GM19452 (cell line): ENCODE results near the gene PDCD7.
"Not testable (repeated sequence)": the region's sequence is repeated elsewhere in the genome, so short reads cannot be mapped to it uniquely, and the experiment has no call there.

Experiments
- ATAC-seq: cut with Tn5 transposase; IDR thresholded peaks from one replicate; pipeline ENCODE4 v1.9.1; 2021; ENCODE audit not compliant: unreplicated experiment

The PDCD7 gene

DNA sequence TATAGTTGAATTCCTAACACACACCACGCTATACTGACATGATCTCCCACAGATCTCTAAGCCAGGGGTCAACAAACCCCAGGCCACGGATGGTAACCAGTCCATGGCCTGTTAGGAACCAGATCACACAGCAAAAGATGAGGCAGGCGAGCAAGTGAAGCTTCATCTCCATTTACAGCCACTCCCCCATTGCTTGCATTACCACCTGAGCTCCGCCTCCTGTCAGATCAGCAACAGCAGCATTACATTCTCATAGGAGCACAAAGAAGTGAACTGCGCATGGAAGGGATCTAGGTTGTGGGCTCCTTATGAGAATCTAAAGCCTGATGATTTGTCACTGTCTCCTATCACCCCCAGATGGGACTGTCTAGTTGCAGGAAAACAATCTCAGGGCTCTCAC lies 2.7 kb downstream of the PDCD7 start:
- ATAC-seq, result no peak

DNA sequence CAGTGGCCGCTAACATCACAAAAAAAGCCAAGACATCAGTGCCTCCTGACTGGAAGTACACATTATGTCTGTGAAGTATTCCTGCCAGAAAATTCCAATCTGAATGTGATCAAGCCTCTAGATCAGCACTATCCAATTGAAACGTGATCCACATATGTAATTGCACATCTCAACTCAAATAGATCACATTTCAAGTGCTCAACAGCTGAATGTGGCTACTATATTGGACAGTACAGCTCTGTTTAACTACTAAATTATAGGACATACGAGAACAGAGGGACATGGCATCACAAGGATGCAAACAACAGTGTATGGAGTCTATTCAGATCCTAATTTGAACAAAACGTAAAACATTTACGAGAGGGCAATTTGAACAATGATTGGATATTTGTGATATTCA lies 18.1 kb downstream of the PDCD7 start:
- no peak for ATAC-seq

DNA sequence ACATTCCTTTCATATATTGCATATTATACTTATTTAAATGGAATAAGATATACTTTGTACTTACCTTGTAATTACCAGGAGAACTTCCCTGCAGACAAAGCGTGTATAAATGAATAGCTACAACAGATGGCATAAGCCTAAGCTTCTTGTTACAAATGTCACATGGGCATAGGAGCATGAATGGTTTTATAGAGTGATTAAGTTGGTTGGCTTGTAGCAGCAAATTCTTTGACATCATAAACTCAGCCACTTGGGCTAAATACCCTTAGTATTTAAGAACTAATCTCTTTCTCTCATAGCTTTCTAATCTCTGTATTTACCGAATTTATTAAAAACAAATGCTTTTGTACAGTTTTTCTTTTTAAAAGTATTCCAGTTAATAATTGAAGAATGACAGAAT lies 18.5 kb downstream of the PDCD7 start, which contains the start of gene UBAP1L:
TSS of gene UBAP1L (minus strand) at position 115 of the 400 bp plus-strand sequence. CDS start 8,985 bp downstream, outside the sequence.
- no peak for ATAC-seq

DNA sequence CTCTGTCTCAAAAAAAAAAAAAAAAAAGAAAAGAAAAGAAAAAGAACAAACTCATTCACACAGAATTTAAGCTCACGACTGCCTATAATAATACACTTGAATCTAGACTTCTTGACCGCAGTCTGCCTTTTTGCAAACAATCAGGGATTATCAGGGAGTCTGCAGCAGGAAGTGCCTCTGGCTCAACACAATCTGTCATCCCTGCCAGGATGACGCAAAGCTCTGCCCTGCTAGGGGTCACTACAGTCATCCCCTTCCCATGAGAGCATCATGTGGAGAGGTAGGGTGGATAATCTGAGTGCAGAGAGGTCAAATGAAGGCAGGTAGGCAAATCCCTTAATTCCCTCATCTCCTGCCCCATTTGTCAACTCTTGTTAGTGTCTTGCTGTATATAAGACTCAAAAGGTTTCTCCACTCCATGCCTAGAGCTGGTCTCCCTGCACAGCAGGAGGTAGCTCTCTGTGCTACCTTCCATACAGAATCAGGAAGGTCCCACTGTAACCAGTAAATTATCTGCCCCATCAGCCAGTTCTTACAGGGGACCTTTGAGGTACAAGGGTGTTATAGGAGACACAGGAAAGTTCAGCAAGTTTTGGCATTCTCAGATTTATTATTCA lies 22.8 kb downstream of the PDCD7 start:
- no peak for ATAC-seq

DNA sequence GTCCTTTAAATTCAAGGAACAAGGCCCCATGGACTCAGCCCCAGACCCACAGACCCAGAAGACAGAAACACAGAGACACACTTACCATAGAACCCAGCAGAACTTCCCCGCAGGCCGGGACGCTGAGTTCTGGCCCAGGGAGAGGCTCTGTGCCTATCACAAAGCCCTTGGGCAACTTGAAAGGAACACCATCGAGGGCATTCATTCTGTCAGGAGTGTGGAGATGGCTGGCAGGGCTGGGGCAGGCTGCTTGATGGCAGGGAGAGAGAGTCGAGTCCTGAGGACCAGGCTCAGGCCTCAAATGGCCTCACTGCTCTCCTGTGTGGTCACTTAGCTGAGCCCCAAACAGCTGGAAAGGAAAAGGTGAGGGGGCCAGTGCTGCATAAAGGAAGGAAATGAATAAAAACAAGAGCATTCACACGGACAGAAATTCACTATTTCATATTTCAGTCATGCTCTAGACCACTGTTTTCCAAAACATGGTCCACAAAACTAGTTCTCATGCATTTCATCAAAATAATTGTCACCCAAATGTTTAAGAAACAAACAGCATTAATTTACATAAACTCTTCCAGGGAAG lies 27.5 kb downstream of the PDCD7 start:
- ATAC-seq, result no peak

DNA sequence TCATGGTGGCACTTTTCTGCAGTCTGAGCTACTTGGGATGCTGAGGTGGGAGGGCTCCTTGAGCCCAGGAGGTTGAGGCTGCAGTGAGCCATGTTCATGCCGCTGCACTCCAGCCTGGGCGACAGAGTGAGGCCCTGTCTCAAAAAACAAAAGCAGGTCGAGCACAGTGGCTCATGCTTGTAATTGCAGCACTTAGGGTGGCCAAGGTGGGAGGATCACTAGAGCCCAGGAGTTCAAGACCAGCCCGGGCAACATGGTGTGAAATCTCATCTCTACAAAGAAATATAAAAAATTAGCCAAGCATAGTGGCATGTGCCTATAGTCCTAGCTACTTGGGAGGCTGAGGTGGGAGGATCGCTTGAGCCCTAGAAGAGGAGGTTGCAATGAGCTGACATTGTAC lies 28.6 kb downstream of the PDCD7 start:
- ATAC-seq, result no peak

DNA sequence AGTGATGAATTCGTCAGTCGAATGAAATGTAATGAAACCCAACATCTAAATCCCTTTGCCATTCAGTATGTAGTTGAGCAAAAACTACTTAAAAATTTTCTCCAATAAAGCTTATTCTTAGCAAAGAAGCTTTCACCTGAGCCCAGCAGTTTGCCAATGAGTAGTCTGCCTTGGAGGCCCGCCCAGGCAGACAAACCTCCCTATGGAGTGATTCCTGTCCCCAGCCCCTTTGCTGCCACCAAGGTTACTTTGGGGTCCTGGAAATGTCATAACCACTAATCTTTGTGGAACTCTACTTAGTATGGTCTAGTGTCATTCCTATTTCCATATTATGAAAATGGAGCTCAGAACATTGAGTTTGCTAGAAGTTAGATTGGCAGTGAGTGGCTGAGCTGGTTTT lies 30.7 kb downstream of the PDCD7 start:
- no peak for ATAC-seq

DNA sequence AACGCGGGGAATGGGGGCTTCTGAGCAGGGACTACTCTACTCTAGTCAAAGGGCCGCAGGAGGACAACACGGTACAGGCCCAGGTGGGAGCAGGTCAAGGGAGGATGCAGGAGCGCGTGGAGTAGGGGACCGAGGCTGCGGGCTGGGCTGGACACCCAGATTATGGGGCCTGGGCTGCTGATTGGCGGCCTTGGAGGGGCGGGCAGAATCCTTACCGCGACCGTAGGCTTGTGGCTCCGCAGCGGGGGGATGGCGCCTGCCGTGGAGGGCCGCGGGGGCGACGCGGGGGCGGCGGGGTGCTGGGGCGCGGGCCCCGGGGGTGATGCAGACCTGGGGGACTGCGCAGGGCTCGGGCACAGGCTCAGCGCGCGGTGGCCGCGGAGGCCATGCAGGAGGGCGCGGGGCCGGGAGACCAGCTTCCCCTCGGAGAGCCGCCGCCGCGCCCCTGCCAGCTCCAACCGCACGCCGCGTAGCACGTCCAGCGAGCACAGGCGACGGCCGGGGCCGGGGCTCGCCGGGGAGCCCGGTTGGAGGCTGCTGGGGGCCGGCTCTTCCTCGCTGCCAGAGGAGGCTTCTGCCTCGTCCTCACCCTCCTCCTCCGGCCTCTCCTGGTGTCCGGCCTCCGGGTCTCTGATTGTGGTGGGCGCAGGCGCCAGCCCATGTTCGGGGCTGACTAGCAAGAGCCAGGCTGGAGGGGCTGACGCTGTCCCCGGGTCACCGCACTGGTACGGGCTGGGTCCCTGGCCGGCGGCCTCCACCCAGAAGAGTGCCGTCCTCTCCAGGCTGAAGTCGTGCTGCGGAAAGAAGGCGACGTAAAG lies 31.5 kb downstream of the PDCD7 start:
- ATAC-seq, result no peak

DNA sequence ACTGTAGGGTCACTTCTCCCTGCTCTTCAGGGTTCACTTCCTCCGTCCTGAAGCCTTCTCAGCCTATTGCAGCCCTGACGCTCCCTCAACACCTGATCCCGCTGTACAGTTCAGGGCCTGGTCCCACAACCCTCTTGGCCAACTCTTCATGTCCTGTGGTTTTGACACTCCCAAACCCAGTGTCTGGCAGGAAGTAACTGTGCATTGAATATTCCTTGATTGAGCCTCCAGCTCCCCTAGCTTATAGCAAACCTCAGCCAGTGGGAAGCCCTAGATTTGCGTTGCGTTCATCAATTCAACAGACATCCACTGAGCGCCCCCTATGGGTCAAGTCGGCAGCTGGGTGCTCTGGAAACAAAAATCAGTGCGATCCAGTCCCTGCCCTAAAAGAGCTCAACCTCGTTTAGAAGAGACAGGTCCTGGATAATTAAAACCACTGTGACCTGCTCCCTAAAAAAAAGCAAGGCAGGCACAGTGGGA lies 32.2 kb downstream of the PDCD7 start:
- ATAC-seq, result no peak

DNA sequence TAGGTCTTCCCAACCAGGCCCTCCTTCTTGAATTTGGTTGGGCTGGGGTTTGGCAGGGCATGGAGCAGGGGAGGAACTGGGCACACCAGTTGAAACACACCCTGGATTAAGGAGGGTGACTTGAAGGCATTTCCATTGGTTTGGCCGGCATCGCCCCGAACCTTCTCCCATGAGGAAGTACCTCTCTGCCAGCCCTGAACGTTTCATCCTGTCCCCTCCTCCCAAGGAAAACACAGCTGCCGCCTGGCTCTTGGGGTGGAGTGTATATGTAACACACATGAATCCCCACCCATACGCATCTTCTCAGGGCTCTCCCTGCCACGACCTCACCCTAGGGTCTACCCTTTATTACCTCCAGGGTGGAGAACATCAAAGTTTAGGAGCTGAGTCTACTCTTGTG lies 33.2 kb downstream of the PDCD7 start:
- ATAC-seq, result no peak

DNA sequence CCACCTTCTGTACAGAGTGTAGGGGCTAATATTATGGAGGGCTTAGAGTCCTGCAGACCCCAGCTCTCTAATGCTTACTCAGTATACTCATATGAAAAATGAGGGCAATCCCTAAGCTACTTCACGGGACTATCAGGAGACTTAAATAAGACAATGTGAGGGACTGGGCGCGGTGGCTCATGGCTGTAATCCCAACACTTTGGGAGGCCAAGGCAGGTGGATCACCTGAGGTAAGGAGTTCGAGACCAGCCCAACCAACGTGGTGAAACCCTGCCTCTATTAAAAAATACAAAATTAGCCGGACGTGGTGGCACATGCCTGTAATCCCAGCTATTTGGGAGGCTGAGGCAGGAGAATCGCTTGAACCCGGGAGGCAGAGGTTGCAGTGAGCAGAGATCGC lies 33.8 kb downstream of the PDCD7 start:
- ATAC-seq, result not testable (repeated sequence)

DNA sequence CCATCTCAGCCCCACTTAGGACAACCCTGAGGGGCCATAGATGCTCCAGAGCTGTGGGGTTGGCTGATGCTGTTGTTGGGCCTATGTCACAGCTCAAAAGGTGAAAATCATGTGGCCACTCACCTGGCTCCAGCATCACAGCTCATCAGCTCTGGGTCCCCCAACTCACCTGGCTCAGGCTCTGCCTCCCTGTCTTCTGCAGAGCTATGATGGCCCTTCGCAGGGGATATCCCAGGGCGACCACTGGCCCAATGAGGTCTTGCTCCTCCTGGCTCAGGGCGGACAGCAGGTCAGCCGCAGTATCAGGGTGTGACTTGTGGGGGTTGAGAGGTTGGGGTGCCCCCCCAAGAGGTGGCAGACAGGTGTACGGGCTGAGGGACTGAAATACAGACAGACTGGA lies 34.3 kb downstream of the PDCD7 start:
- no peak for ATAC-seq

DNA sequence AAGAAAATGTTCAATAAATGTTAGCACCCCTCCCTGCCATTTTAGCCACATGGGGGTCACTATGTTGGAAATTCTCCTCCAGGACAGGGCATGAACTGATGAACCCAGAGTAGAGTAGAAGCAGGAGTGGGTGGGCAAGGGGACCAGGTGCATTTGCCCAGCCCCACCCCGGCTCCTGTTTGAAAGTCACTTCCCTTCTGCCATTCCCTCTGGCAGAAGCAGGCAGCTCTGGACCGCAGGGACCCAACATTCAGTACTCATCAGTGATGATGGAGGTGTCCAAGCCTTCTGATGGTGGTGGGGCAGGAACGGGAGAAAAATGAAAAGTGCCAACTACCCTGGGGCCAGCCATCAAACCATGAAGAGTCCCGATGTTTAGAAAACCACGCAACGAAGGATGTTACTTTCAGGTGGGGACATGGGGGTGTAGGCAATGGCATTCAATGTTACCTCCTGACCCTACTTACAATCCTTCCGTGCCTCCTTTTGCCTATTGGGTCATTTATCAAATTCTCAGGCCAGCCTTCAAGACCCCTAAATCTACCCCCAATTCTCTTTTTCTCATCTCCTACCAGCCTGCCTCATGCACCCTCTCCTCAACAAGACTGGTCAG lies 35.9 kb downstream of the PDCD7 start:
- no peak for ATAC-seq

DNA sequence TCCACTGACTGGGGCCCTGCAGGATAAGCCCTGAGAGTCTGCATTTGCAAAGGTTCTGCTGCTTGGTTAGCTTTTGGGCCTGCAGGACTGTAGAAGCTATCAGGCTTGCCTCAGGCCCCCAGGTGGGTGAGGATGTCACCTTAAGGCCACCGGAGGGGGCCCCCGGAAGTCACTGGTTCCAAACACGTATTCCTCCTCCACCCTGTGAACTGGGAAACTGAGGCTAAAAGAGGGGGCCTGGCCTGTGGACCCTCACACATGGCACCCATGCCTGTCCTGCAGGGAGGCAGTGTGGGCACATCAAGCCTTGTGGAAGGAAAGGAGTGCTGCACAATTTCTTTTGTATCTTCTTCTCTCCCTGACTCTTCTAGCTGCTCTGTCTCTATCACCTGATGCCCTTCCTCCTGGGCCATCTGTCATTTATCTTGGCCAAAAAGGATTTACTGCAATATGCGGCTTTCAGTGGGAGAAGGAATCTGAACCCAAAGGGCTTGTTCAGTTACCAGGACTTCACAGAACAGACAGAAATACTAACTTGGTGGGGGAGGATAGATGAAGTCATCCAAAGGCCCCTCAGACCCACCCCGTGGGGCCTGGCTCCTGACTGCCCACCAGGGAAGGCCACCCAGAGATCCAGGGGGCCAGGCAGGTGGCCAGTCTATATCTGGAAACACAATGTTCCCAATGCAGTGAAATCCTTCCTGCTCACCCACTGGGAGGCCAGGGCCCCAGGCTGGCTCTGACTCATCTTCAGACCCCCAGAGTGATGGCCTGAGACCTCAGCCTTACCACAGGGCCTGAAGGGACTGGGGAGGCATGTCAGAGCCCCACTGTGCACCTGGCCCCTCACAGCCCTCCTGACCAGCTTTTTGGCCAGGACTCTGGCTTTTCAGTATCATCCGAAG lies 36.9 kb downstream of the PDCD7 start:
- no peak for ATAC-seq

DNA sequence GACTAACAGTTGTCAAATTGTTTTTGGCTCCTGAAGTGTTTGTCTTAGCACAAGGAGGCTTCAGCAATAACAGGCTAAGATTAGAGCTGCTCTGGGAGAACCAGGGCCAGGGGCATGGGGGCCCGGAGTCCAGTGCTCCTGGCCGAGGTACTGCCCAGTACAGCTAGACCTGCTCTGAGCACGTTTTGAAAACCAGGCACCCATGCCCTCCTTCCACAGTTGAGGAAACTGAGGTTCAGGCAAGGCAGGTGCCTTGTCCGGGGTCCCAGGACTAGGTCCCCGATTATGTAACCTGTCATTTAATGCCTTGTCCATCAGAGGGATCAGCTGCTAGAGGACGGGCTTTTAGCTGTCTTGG lies 37.9 kb downstream of the PDCD7 start:
- no peak for ATAC-seq

DNA sequence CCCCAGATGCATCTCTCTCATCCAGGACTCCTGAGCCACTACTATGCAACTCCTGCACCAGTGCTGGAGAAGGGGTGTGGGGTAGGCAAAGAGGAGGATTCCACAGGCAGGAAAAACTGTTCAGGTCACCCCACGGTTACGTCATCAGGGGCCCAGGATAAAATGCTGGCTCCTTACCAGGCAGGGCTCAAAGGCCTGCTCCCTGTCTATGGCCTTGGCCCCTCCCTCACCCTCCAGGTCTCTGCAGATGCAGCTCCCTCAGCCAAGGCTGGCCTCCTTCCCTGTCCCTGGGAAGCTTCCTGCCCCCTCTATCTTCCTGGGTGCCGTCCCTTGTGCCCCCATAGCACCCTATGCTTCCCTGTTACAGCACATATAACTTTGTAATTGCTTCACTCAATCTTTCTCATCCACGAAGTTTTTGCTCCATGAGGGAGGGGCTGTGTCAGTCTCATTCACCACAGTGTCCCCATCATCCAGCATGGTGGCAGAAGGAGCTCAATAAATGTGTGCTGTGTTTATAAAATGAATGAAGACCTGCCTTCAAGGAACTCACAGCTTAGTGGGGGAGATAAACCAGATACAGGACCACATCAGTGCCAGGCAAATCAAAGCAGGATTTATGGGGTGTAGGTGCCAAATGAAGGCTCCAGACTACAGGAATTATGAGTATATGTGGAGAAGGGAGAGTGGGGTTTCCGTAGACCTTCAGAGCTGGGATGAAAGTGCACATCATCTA lies 38.4 kb downstream of the PDCD7 start:
- no peak for ATAC-seq

DNA sequence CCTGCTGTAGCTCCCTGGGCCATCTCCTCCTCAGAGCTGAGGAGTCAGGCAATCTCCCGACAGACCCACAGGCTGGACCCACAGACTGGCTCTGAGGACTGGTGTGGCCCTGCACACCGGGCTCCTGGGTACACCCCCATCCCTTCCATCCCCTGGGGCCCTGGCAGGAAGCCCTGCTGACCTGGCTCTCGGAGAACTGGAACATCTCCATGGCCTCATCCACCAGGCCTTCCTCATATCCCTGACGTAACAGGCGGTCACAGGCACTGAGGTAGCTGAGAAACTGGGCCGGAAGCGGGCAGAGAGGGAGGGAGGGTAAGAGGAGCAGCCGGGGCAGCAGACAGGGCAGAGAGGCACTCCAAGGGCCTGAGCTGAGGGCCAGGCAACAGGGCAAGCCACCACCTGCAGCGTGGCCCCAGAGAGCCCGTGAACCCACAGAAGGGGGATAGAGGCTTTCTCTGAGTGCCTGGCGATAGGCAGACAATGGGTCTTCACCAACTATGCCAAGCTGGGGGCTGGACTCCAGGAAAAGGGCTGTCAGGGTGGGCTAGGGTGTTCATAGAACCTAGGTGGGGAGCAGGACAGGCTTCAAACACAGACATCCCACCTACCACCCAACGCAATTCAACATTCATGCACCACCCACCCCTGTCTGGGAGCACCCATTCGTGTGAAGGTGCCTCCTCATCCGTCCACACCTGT lies 39.2 kb downstream of the PDCD7 start:
- ATAC-seq, result no peak

DNA sequence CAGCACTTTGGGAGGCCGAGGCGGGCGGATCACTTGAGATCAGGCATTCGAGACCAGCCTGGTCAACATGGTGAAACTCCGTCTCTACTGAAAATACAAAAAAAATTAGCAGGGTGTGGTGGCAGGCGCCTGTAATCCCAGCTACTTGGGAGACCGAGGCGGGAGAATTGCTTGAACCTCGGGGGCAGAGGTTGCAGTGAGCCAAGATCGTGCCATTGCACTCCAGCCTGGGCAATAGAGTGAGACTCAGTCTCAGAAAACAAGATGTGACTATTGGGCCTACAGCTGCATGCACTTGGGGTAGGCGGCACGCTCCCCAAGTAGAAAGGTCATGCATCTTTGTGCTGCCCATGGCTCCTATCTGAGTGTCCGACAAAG lies 39.8 kb downstream of the PDCD7 start:
- not testable (repeated sequence) for ATAC-seq
